IMR-90 (cell line): ENCODE data around the gene KDM5A. TPM values are rescaled to one million over a fixed set of nuclear protein-coding genes. Genes with fewer than 3 reads are reported as not detected.

ENCODE experiments used
- ATAC-seq: fragments of 200-7000 bp; cut with Tn5 transposase; 2 replicates; pipeline ENCODE4 v1.9.1; 2020; ENCODE audit warnings: low read depth, mild to moderate bottlenecking, moderate library complexity
- BruUV-seq: library from RNA; stranded (reverse); fragments of 400-500 nt; replicated peaks from 2 replicates; lab custom pipeline; 2021; lab: Mats Ljungman, UMichigan
- CTCF ChIA-PET: fragments of 300-600 bp; formaldehyde crosslinking; extraction: SDS; loops from one replicate; lab custom pipeline; 2021; ENCODE audit warnings: antibody characterized with exemption; lab: Yijun Ruan, JAX
- POLR2A ChIA-PET: fragments of 300-600 bp; sonication (Branson Sonifier 250); formaldehyde crosslinking; loops from one replicate; lab custom pipeline; 2022; ENCODE audit warnings: antibody characterized with exemption; ENCODE audit not compliant: unreplicated experiment; lab: Charles Lee
- DNase-seq: peaks from one replicate; pipeline ENCODE4 v3.0.0; 2013
- H2AFZ ChIP-seq: replicated peaks from 2 replicates; pipeline ENCODE3; 2013; ENCODE audit warnings: low read length, mild to moderate bottlenecking; ENCODE audit not compliant: poor library complexity
- H2AK5ac ChIP-seq: 2 replicates; pipeline ENCODE4 v1.6.1; 2013; ENCODE audit warnings: low read depth, low read length, inconsistent platforms
- H2AK9ac ChIP-seq: replicated peaks from 2 replicates; pipeline ENCODE3; 2013; ENCODE audit warnings: mild to moderate bottlenecking, low read depth, low read length, moderate library complexity; ENCODE audit not compliant: poor library complexity
- H2BK120ac ChIP-seq: 2 replicates; pipeline ENCODE4 v1.6.1; 2013; ENCODE audit warnings: low read depth, low read length, inconsistent platforms
- H2BK15ac ChIP-seq: 3 replicates; pipeline ENCODE4 v1.6.1; 2013; ENCODE audit warnings: low read depth, low read length, inconsistent platforms
- H2BK20ac ChIP-seq: 2 replicates; pipeline ENCODE4 v1.6.1; 2013; ENCODE audit warnings: low read depth, mild to moderate bottlenecking, inconsistent platforms, low read length, moderate library complexity
- H2BK5ac ChIP-seq: 2 replicates; pipeline ENCODE4 v1.6.1; 2013; ENCODE audit warnings: mild to moderate bottlenecking, low read depth, low read length, inconsistent platforms; ENCODE audit not compliant: poor library complexity, severe bottlenecking
- H3K14ac ChIP-seq: replicated peaks from 2 replicates; pipeline ENCODE4 v1.6.1; 2013; ENCODE audit warnings: low read depth, low read length, inconsistent platforms
- H3K18ac ChIP-seq: 2 replicates; pipeline ENCODE4 v1.6.1; 2013; ENCODE audit warnings: low read depth, low read length, control low read depth
- H3K23ac ChIP-seq: 2 replicates; pipeline ENCODE4 v1.6.1; 2013; ENCODE audit warnings: low read depth, low read length, inconsistent platforms
- H3K27ac ChIP-seq: 2 replicates; pipeline ENCODE4 v1.5.1; 2013; ENCODE audit warnings: mild to moderate bottlenecking, control low read depth, low read length; ENCODE audit not compliant: insufficient read depth
- H3K27me3 ChIP-seq: 2 replicates; pipeline ENCODE4 v1.6.1; 2013; ENCODE audit warnings: low read length; ENCODE audit not compliant: control insufficient read depth, insufficient read depth
- H3K36me3 ChIP-seq: 2 replicates; pipeline ENCODE4 v1.6.1; 2013; ENCODE audit warnings: low read length, mixed read lengths; ENCODE audit not compliant: control insufficient read depth, insufficient read depth
- H3K4ac ChIP-seq: 2 replicates; pipeline ENCODE4 v1.6.1; 2013; ENCODE audit warnings: low read depth, low read length, inconsistent platforms
- H3K4me1 ChIP-seq: 2 replicates; pipeline ENCODE4 v1.6.1; 2013; ENCODE audit warnings: low read length, mixed read lengths; ENCODE audit not compliant: control insufficient read depth, insufficient read depth
- H3K4me2 ChIP-seq: 2 replicates; pipeline ENCODE4 v1.6.1; 2013; ENCODE audit warnings: low read depth, mild to moderate bottlenecking, control low read depth, low read length, moderate library complexity
- H3K4me3 ChIP-seq: 2 replicates; pipeline ENCODE4 v1.5.1; 2013; ENCODE audit warnings: low read depth, mild to moderate bottlenecking, control low read depth, low read length, moderate library complexity; ENCODE audit not compliant: insufficient read depth
- H3K56ac ChIP-seq: 2 replicates; pipeline ENCODE4 v1.6.1; 2013; ENCODE audit warnings: low read length, inconsistent platforms; ENCODE audit not compliant: insufficient read depth; ENCODE audit errors: extremely low read depth
- H3K79me1 ChIP-seq, 2 experiments: 2 replicates each; pipeline ENCODE4 v1.6.1; 2013; ENCODE audit warnings: low read length in 2 of 2, inconsistent platforms in 1 of 2, low read depth in 1 of 2
- H3K9ac ChIP-seq: 2 replicates; pipeline ENCODE4 v1.6.1; 2013; ENCODE audit warnings: low read depth, low read length, control low read depth
- H3K9me1 ChIP-seq: 2 replicates; pipeline ENCODE4 v1.6.1; 2013; ENCODE audit warnings: low read length, inconsistent platforms; ENCODE audit not compliant: insufficient read depth
- H3K9me3 ChIP-seq: 2 replicates; pipeline ENCODE4 v1.6.1; 2013; ENCODE audit warnings: low read length; ENCODE audit not compliant: control insufficient read depth, insufficient read depth
- H4K20me1 ChIP-seq: 2 replicates; pipeline ENCODE4 v1.6.1; 2013; ENCODE audit warnings: low read length, inconsistent platforms; ENCODE audit not compliant: insufficient read depth
- H4K5ac ChIP-seq: 2 replicates; pipeline ENCODE4 v1.6.1; 2013; ENCODE audit warnings: mild to moderate bottlenecking, low read depth, low read length, control low read depth
- H4K8ac ChIP-seq, 2 experiments: 2 replicates each; pipeline ENCODE4 v1.6.1; 2013; ENCODE audit warnings: low read depth in 2 of 2, low read length in 2 of 2, control low read depth in 1 of 2, inconsistent platforms in 1 of 2
- H4K91ac ChIP-seq: 2 replicates; pipeline ENCODE4 v1.6.1; 2013; ENCODE audit warnings: low read depth, low read length, inconsistent platforms; ENCODE audit not compliant: insufficient read depth
- BHLHE40 ChIP-seq: fragments of 150-350 bp; IDR thresholded peaks from 2 replicates; pipeline ENCODE4 v1.6.1; 2016; ENCODE audit warnings: mild to moderate bottlenecking, low read depth, low read length
- CHD1 ChIP-seq: IDR thresholded peaks from 2 replicates; pipeline ENCODE4 v1.6.1; 2012; ENCODE audit warnings: low read depth, low read length, improper control_type of control experiment
- FOS ChIP-seq: fragments of 150-350 bp; IDR thresholded peaks from 2 replicates; pipeline ENCODE4 v1.6.1; 2016; ENCODE audit warnings: low read depth, low read length
- MAZ ChIP-seq: IDR thresholded peaks from 2 replicates; pipeline ENCODE4 v1.6.1; 2012; ENCODE audit warnings: low read depth, mild to moderate bottlenecking, low read length, improper control_type of control experiment, moderate library complexity, borderline replicate concordance
- MXI1 ChIP-seq: IDR thresholded peaks from 2 replicates; pipeline ENCODE4 v1.6.1; 2012; ENCODE audit warnings: low read depth, mild to moderate bottlenecking, low read length, moderate library complexity, borderline replicate concordance
- NFE2L2 ChIP-seq: fragments of 150-350 bp; IDR thresholded peaks from 2 replicates; pipeline ENCODE4 v1.6.1; 2016; ENCODE audit warnings: low read depth, mild to moderate bottlenecking, low read length
- RCOR1 ChIP-seq: IDR thresholded peaks from 2 replicates; pipeline ENCODE4 v1.6.1; 2012; ENCODE audit warnings: mild to moderate bottlenecking, low read length, improper control_type of control experiment; ENCODE audit not compliant: insufficient replicate concordance
- WGBS, 2 experiments: methylation state at CpG; one replicate each; pipeline versions ENCODE4 v1.1.5 to v1.1.7; 2013; ENCODE audit warnings: missing lambda C conversion rate in 2 of 2; ENCODE audit not compliant: insufficient read length in 1 of 2; ENCODE audit errors: extremely low coverage in 2 of 2; 5-methylcytosine and 5-hydroxymethylcytosine counted together
- dilution Hi-C: fragments of 300-500 bp; cut with HindIII; formaldehyde crosslinking; loops from one replicate; pipeline ENCODE4 v1.14.3; 2018; ENCODE audit warnings: low sequenced_read_pairs; ENCODE audit not compliant: unreplicated experiment
- in situ Hi-C: fragments of 300-500 bp; cut with MboI; formaldehyde crosslinking; loops from 3 replicates; pipeline ENCODE4 v1.14.3; 2019; ENCODE audit warnings: low sequenced_read_pairs, inconsistent platforms, mixed read lengths
- intact Hi-C: fragments of 100-400 bp; cut with micrococcal nuclease; formaldehyde crosslinking; loops from 2 replicates; pipeline ENCODE4 v1.10.0; 2022
- polyA plus RNA-seq, 3 experiments: library from polyadenylated mRNA; depleted of rRNA; stranded (reverse); fragments of >200 nt; gene quantifications; 2 replicates each; pipeline ENCODE4 v1.2.3, GENCODE V29; 2012; ENCODE audit warnings: low replicate concordance in 1 of 3
- total RNA-seq: library from RNA; depleted of rRNA; stranded (reverse); fragments of >200 nt; gene quantifications from 2 replicates; pipeline ENCODE4 v1.2.3, GENCODE V29; 2012
- TF ChIP-seq, protein P1 (sequence below): fragments of 150-350 bp; IDR thresholded peaks from 2 replicates; pipeline ENCODE4 v1.6.1; 2017; ENCODE audit warnings: mild to moderate bottlenecking, antibody characterized with exemption, low read length, low read depth
- TF ChIP-seq, protein P2 (sequence below): fragments of 150-350 bp; IDR thresholded peaks from 2 replicates; pipeline ENCODE4 v1.6.1; 2016; ENCODE audit warnings: low read depth, mild to moderate bottlenecking, low read length, moderate library complexity, borderline replicate concordance

The KDM5A gene
- total and polyA plus RNA-seq, 2 of the 4 experiments (the other 2 are of a cell fraction) = 7.9 to 95.9 TPM

DNA sequence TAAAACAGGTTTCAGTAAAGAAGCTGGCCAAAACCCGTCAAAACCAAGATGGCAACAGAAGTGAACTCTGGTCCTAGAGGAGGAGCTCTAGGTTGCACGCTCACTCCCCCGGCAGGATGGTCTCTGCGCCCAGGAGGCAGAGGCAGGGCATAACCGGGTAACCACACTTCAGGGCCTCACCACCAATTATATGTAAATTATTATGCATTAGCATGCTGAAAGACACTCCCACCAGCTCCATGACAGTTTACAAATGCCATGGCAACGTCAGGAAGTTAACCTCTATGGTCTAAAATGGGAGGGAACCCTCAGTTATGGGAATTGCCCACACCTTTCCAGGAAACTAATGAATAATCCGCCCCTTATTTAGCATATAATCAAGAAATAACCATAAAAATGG is 155.1 kb downstream of the KDM5A start:
- Histone ChIP-seq H3K4ac (no peak overlapping the region), H3K9ac (no peak overlapping the region), H3K27ac (no peak overlapping the region), H3K18ac (no peak overlapping the region), H4K5ac (no peak overlapping the region), H3K14ac (no peak overlapping the region), H3K9me3 (peaks cover 19% of the 10 kb centered on the region), H2BK120ac (no peak overlapping the region), H4K8ac (no peak overlapping the region), H2AFZ (no peak overlapping the region), H3K56ac (no peak overlapping the region), H3K23ac (no peak overlapping the region), H4K91ac (no peak overlapping the region), H2BK5ac (no peak overlapping the region), H3K79me1 (no peaks in the 10 kb centered on the region), H3K4me1 (no peaks in the 10 kb centered on the region), H2BK15ac (no peak overlapping the region), H3K4me3 (no peak overlapping the region), H3K27me3 (peaks cover 52% of the 10 kb centered on the region), H2BK20ac (no peak overlapping the region), H3K36me3 (no peaks in the 10 kb centered on the region), H2AK9ac (no peak overlapping the region), H3K4me2 (no peak overlapping the region), H3K9me1 (no peaks in the 10 kb centered on the region), H4K20me1 (no peaks in the 10 kb centered on the region), H2AK5ac (no peak overlapping the region)
- BruUV-seq = no TSS peak
- dilution Hi-C loops = no loop called here
- CTCF ChIA-PET = no interaction called here
- ATAC-seq (no peak), DNase-seq (no peak)
- no peak for TF ChIP-seq CHD1
- TF ChIP-seq, protein P1, sequence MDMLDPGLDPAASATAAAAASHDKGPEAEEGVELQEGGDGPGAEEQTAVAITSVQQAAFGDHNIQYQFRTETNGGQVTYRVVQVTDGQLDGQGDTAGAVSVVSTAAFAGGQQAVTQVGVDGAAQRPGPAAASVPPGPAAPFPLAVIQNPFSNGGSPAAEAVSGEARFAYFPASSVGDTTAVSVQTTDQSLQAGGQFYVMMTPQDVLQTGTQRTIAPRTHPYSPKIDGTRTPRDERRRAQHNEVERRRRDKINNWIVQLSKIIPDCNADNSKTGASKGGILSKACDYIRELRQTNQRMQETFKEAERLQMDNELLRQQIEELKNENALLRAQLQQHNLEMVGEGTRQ = no peak
- TF ChIP-seq BHLHE40 = no peak
- TF ChIP-seq MAZ = no peak
- no peak for TF ChIP-seq MXI1
- TF ChIP-seq FOS = no peak
- TF ChIP-seq, protein P2, sequence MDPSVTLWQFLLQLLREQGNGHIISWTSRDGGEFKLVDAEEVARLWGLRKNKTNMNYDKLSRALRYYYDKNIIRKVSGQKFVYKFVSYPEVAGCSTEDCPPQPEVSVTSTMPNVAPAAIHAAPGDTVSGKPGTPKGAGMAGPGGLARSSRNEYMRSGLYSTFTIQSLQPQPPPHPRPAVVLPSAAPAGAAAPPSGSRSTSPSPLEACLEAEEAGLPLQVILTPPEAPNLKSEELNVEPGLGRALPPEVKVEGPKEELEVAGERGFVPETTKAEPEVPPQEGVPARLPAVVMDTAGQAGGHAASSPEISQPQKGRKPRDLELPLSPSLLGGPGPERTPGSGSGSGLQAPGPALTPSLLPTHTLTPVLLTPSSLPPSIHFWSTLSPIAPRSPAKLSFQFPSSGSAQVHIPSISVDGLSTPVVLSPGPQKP = no peak
- no peak for TF ChIP-seq RCOR1
- TF ChIP-seq NFE2L2 = no peak
- POLR2A ChIA-PET = no interaction called here
- intact Hi-C loops = no loop called here
- in situ Hi-C loops = no loop called here
- no CpG with 5 or more reads among the region's 7 CpGs for WGBS, 2 experiments
